WTC11 (cell line): Measurements from ENCODE around the gene PTPRJ. TPM values are rescaled to one million over a fixed set of nuclear protein-coding genes. Genes with fewer than 3 reads are reported as not detected.

Experiments used
- ATAC-seq: fragments of 200-7000 bp; cut with Tn5 transposase; 2 replicates; pipeline ENCODE4 v1.10.0; 2021; ENCODE audit warnings: mild to moderate bottlenecking, moderate library complexity
- CTCF ChIA-PET: fragments of 300-600 bp; sonication (Branson Sonifier 250); formaldehyde crosslinking; loops from one replicate; lab custom pipeline; 2021; ENCODE audit warnings: antibody characterized with exemption; lab: Charles Lee
- POLR2A ChIA-PET: fragments of 350-600 bp; sonication (Branson Sonifier 250); formaldehyde crosslinking; loops from one replicate; lab custom pipeline; 2021; ENCODE audit warnings: antibody characterized with exemption; lab: Charles Lee
- DNase-seq: peaks from one replicate; pipeline ENCODE4 v3.0.0; 2021; ENCODE audit warnings: low spot score
- H3K27ac Mint-ChIP-seq: 2 replicates; pipeline ENCODE4 v1.8.0; 2021; ENCODE audit warnings: mixed read lengths
- H3K27me3 Mint-ChIP-seq: 2 replicates; pipeline ENCODE4 v1.8.0; 2021; ENCODE audit warnings: low read depth, mild to moderate bottlenecking, moderate library complexity, mixed read lengths
- H3K36me3 Mint-ChIP-seq: 2 replicates; pipeline ENCODE4 v1.8.0; 2021; ENCODE audit warnings: mixed read lengths
- H3K4me1 Mint-ChIP-seq: 2 replicates; pipeline ENCODE4 v1.8.0; 2022; ENCODE audit warnings: mixed read lengths
- H3K4me3 Mint-ChIP-seq: 2 replicates; pipeline ENCODE4 v1.8.0; 2021; ENCODE audit warnings: mild to moderate bottlenecking, moderate library complexity, mixed read lengths
- H3K9me3 Mint-ChIP-seq: 2 replicates; pipeline ENCODE4 v1.8.0; 2021; ENCODE audit warnings: mixed read lengths
- ATF1 ChIP-seq: sonication (generic); formaldehyde crosslinking; IDR thresholded peaks from 2 replicates; pipeline ENCODE4 v1.8.1; 2023; ENCODE audit warnings: mild to moderate bottlenecking, moderate library complexity, missing genetic modification reagents
- EMX1 ChIP-seq: fragments of 250-450 bp; sonication (Bioruptor Pico); IDR thresholded peaks from 2 replicates; pipeline ENCODE4 v1.8.0; 2021; ENCODE audit warnings: mild to moderate bottlenecking
- FOXP1 ChIP-seq: sonication (generic); formaldehyde crosslinking; IDR thresholded peaks from 2 replicates; pipeline ENCODE4 v1.8.0; 2022; ENCODE audit warnings: missing genetic modification reagents, mild to moderate bottlenecking, moderate library complexity, borderline replicate concordance
- GRHL2 ChIP-seq: fragments of 250-450 bp; sonication (Bioruptor Pico); IDR thresholded peaks from 2 replicates; pipeline ENCODE4 v1.8.0; 2022; ENCODE audit warnings: mild to moderate bottlenecking, moderate library complexity; ENCODE audit not compliant: insufficient replicate concordance, severe bottlenecking
- HMGA2 ChIP-seq: fragments of 250-450 bp; sonication (Bioruptor Pico); IDR thresholded peaks from 2 replicates; pipeline ENCODE4 v1.4.0; 2021; ENCODE audit warnings: mild to moderate bottlenecking, moderate library complexity
- HMGXB4 ChIP-seq: sonication (generic); formaldehyde crosslinking; IDR thresholded peaks from 2 replicates; pipeline ENCODE4 v1.8.1; 2023; ENCODE audit warnings: mild to moderate bottlenecking, moderate library complexity, missing genetic modification reagents
- MYBL2 ChIP-seq: sonication (generic); formaldehyde crosslinking; IDR thresholded peaks from 2 replicates; pipeline ENCODE4 v1.8.1; 2023; ENCODE audit warnings: mild to moderate bottlenecking, moderate library complexity, missing genetic modification reagents
- NR1H2 ChIP-seq: sonication (generic); formaldehyde crosslinking; IDR thresholded peaks from 2 replicates; pipeline ENCODE4 v1.9.0; 2021; ENCODE audit warnings: mild to moderate bottlenecking, moderate library complexity, missing genetic modification reagents
- NR3C1 ChIP-seq: sonication (generic); formaldehyde crosslinking; conservative IDR thresholded peaks from 2 replicates; pipeline ENCODE4 v1.8.1; 2023; ENCODE audit warnings: low read depth, mild to moderate bottlenecking, missing genetic modification reagents
- OVOL2 ChIP-seq: fragments of 250-450 bp; sonication (Bioruptor Pico); IDR thresholded peaks from 2 replicates; pipeline ENCODE4 v1.9.0; 2021; ENCODE audit warnings: mild to moderate bottlenecking, borderline replicate concordance
- PRRX2 ChIP-seq: fragments of 250-450 bp; sonication (Bioruptor Pico); IDR thresholded peaks from 2 replicates; pipeline ENCODE4 v1.8.0; 2021; ENCODE audit warnings: mild to moderate bottlenecking
- SMAD3 ChIP-seq: sonication (generic); formaldehyde crosslinking; IDR thresholded peaks from 2 replicates; pipeline ENCODE4 v1.8.0; 2022; ENCODE audit warnings: missing genetic modification reagents, mild to moderate bottlenecking, borderline replicate concordance
- STAT6 ChIP-seq: sonication (generic); formaldehyde crosslinking; conservative IDR thresholded peaks from 2 replicates; pipeline ENCODE4 v1.8.1; 2023; ENCODE audit warnings: mild to moderate bottlenecking, low read depth, missing genetic modification reagents, moderate library complexity
- TP53 ChIP-seq: sonication (generic); formaldehyde crosslinking; IDR thresholded peaks from 2 replicates; pipeline ENCODE4 v1.8.1; 2023; ENCODE audit warnings: mild to moderate bottlenecking, missing genetic modification reagents
- USF2 ChIP-seq: sonication (generic); formaldehyde crosslinking; IDR thresholded peaks from 2 replicates; pipeline ENCODE4 v1.8.1; 2023; ENCODE audit warnings: mild to moderate bottlenecking, missing genetic modification reagents, moderate library complexity
- ZNF416 ChIP-seq: fragments of 250-450 bp; sonication (Bioruptor Pico); IDR thresholded peaks from 2 replicates; pipeline ENCODE4 v1.9.0; 2021; ENCODE audit warnings: mild to moderate bottlenecking, inconsistent platforms
- total RNA-seq: library from RNA; stranded (reverse); gene quantifications from 3 replicates; pipeline ENCODE4 v1.2.3, GENCODE V29; 2021
- TF ChIP-seq, protein P1 (sequence below): sonication (generic); formaldehyde crosslinking; IDR thresholded peaks from 2 replicates; pipeline ENCODE4 v1.8.1; 2022; ENCODE audit warnings: mild to moderate bottlenecking, missing genetic modification reagents, moderate library complexity, borderline replicate concordance

Gene PTPRJ
- total RNA-seq, 1 experiment from 2014 or later = 19.5 TPM

DNA sequence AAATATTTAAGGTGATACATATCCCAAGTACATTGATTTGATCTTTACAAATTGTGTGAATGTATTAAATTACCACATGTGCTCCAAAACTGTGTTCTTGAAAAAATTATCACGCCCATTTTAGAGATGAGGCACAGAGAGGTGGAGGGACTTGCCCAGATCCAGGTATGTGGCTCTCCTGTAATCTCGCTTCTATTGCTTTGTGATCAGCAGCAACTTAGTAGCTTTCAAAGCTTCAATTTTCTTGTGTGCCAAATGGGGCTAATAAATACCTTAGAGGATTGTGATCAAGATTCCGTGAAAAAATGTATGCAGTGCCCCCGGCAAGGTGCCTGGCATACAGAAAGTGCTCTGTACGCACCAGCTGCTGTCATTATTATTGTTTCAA lies 18.0 kb downstream of the PTPRJ start:
- Mint-ChIP-seq H3K27ac (0 out of 2 replicates have a peak overlapping the region, but pooled peaks have one; percentile 2), H3K27me3 (no peaks in the 10 kb centered on the region), H3K4me1 (peaks cover 42% of the 10 kb centered on the region), H3K9me3 (no peaks in the 10 kb centered on the region), H3K4me3 (no peak overlapping the region), H3K36me3 (no peaks in the 10 kb centered on the region)
- ChIA-PET POLR2A (no interaction called here), CTCF (no interaction called here)
- DNase-seq (no peak), ATAC-seq (no peak)
- TF ChIP-seq STAT6 (CRISPR knock-in tag) (no peak), EMX1 (CRISPR knock-in tag) (no peak)

DNA sequence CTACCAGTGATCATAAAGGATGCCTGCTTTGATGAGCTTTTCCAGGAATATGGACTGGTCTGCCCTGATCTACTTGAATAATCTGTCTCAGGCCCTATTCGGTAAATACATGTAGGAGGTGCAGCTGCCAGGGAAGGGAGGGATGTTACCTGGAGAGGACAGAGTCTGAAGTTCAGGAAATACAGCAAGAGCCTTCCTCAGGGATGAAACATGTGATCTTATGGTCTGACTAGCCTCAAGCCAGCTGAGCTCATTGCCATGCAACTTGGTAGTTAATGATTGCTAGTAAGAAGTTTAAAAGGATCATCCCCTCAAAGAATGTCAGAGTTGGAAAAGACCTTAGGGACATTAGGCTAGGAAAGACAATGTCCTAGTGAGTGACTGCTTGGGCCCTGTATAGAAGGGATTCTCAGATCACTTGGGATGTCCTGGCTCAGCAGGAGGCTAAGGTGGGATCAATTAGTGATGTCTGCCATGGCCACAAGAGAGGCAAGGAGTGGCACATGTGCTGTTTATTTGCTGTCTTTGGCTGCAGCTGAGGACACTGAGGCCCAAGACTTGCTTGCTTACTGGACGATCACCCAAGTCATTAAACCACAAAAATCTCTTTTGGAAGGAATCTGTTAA lies 18.5 kb downstream of the PTPRJ start:
- CTCF ChIA-PET = no interaction called here
- no peak for ATAC-seq
- Mint-ChIP-seq H3K4me1 (peaks cover 44% of the 10 kb centered on the region), H3K36me3 (no peaks in the 10 kb centered on the region), H3K9me3 (no peaks in the 10 kb centered on the region), H3K27me3 (no peaks in the 10 kb centered on the region), H3K27ac (0 out of 2 replicates have a peak overlapping the region, but pooled peaks have one; percentile 2), H3K4me3 (no peak overlapping the region)
- POLR2A ChIA-PET = interaction anchor here (1.5 kb wide), 1 partner anchor 10 kb away, joined by 5 read pairs; no protein-coding TSS in a partner anchor
- no peak for TF ChIP-seq PRRX2
- TF ChIP-seq, protein P1, sequence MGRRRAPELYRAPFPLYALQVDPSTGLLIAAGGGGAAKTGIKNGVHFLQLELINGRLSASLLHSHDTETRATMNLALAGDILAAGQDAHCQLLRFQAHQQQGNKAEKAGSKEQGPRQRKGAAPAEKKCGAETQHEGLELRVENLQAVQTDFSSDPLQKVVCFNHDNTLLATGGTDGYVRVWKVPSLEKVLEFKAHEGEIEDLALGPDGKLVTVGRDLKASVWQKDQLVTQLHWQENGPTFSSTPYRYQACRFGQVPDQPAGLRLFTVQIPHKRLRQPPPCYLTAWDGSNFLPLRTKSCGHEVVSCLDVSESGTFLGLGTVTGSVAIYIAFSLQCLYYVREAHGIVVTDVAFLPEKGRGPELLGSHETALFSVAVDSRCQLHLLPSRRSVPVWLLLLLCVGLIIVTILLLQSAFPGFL (CRISPR knock-in tag) = no peak
- no peak for TF ChIP-seq HMGA2 (CRISPR knock-in tag)
- TF ChIP-seq GRHL2 (CRISPR knock-in tag) = no peak
- no peak for TF ChIP-seq SMAD3
- TF ChIP-seq NR3C1 = no peak
- no peak for TF ChIP-seq MYBL2 (CRISPR knock-in tag)
- no peak for TF ChIP-seq ZNF416 (CRISPR knock-in tag)
- no peak for TF ChIP-seq ATF1
- TF ChIP-seq OVOL2 (CRISPR knock-in tag) = no peak
- TF ChIP-seq FOXP1 (CRISPR knock-in tag) = no peak
- TF ChIP-seq STAT6 (CRISPR knock-in tag) = no peak
- TF ChIP-seq NR1H2 = no peak
- no peak for TF ChIP-seq USF2 (CRISPR knock-in tag)
- no peak for TF ChIP-seq TP53 (CRISPR knock-in tag)
- no peak for TF ChIP-seq HMGXB4 (CRISPR knock-in tag)
- no peak for DNase-seq
